NCI-H1436 treated with DMSO at 0.1 percent for 48 hours (cell line): ENCODE data around the gene DMWD.
A peak's percentile ranks its signal among the peaks of the same experiment; 100 is the strongest.
"Not testable (repeated sequence)": the region's sequence is repeated elsewhere in the genome, so short reads cannot be mapped to it uniquely, and the experiment has no call there.

Experiments
- DNase-seq: peaks from one replicate; lab custom pipeline; 2025; lab: John Stamatoyannopoulos, UW

Gene DMWD

GRCh38 chr19:45769821-45770191 is 22.8 kb downstream of the DMWD start:
- no peak for DNase-seq

- peak; percentile 79 for DNase-seq
These were observed 23.5 kb downstream of the DMWD start, which contains the start of gene SIX5 for GRCh38 chr19:45768984-45769782. TSS of gene SIX5 (minus strand) at chr19:45769252. CDS start at chr19:45768844, 408 bp downstream.

GRCh38 chr19:45768655-45768983 is 24.0 kb downstream of the DMWD start:
- no peak for DNase-seq

- DNase-seq = no peak
These were observed 24.6 kb downstream of the DMWD start for GRCh38 chr19:45767881-45768654.

GRCh38 chr19:45767410-45767880 is 25.2 kb downstream of the DMWD start:
- DNase-seq = no peak

GRCh38 chr19:45766869-45767346 is 25.7 kb downstream of the DMWD start:
- no peak for DNase-seq

GRCh38 chr19:45766296-45766868 is 26.3 kb downstream of the DMWD start:
- no peak for DNase-seq

GRCh38 chr19:45765702-45766295 is 26.8 kb downstream of the DMWD start:
- no peak for DNase-seq

GRCh38 chr19:45764945-45765701 is 27.5 kb downstream of the DMWD start:
- no peak for DNase-seq

GRCh38 chr19:45764475-45764874 is 28.2 kb downstream of the DMWD start:
- DNase-seq = no peak

GRCh38 chr19:45763691-45764294 is 28.9 kb downstream of the DMWD start:
- no peak for DNase-seq

- no peak for DNase-seq
These were observed 29.6 kb downstream of the DMWD start for GRCh38 chr19:45762870-45763631.

- DNase-seq = no peak
These were observed 30.9 kb downstream of the DMWD start for GRCh38 chr19:45761714-45762113.

GRCh38 chr19:45758921-45759320 is 33.7 kb downstream of the DMWD start:
- no peak for DNase-seq

- DNase-seq = no peak
These were observed 35.0 kb downstream of the DMWD start for GRCh38 chr19:45757695-45758094.

- no peak for DNase-seq
These were observed 38.3 kb downstream of the DMWD start for GRCh38 chr19:45754323-45754722.

GRCh38 chr19:45753548-45753947 is 39.1 kb downstream of the DMWD start:
- DNase-seq = no peak

- DNase-seq = no peak
These were observed 40.0 kb downstream of the DMWD start for GRCh38 chr19:45752639-45753038.

- not testable (repeated sequence) for DNase-seq
These were observed 41.2 kb downstream of the DMWD start for GRCh38 chr19:45751483-45751882.

- DNase-seq = no peak
These were observed 45.1 kb downstream of the DMWD start for GRCh38 chr19:45747513-45747912.
